Osteocyte (in vitro differentiated cells): ENCODE data around the gene GABRR2. TPM values are rescaled to one million over a fixed set of nuclear protein-coding genes. Genes with fewer than 3 reads are reported as not detected.
A peak's percentile ranks its signal among the peaks of the same experiment; 100 is the strongest.

Experiments
- DNase-seq: peaks from one replicate; pipeline ENCODE4 v3.0.0; 2021; ENCODE audit warnings: mixed read lengths; ENCODE audit not compliant: unreplicated experiment; ENCODE audit errors: extremely low spot score
- H3K27ac Mint-ChIP-seq: one replicate; pipeline ENCODE4 v1.8.0; 2021; ENCODE audit warnings: mild to moderate bottlenecking, mixed read lengths; ENCODE audit not compliant: unreplicated experiment
- H3K27me3 Mint-ChIP-seq: one replicate; pipeline ENCODE4 v1.8.0; 2021; ENCODE audit warnings: mixed read lengths; ENCODE audit not compliant: unreplicated experiment
- H3K36me3 Mint-ChIP-seq: one replicate; pipeline ENCODE4 v1.8.0; 2021; ENCODE audit warnings: mixed read lengths; ENCODE audit not compliant: unreplicated experiment
- H3K4me1 Mint-ChIP-seq: one replicate; pipeline ENCODE4 v1.8.0; 2021; ENCODE audit warnings: mixed read lengths; ENCODE audit not compliant: unreplicated experiment
- H3K4me3 Mint-ChIP-seq: one replicate; pipeline ENCODE4 v1.8.0; 2021; ENCODE audit warnings: mild to moderate bottlenecking, moderate library complexity, mixed read lengths; ENCODE audit not compliant: unreplicated experiment
- H3K9me3 Mint-ChIP-seq: one replicate; pipeline ENCODE4 v1.8.0; 2021; ENCODE audit warnings: mixed read lengths; ENCODE audit not compliant: unreplicated experiment
- CTCF ChIP-seq: fragments of 200-600 bp; sonication (generic); IDR thresholded peaks from 2 replicates; pipeline ENCODE4 v1.5.0; 2021; ENCODE audit warnings: antibody characterized with exemption, mild to moderate bottlenecking, moderate library complexity
- total RNA-seq: library from RNA; stranded (reverse); gene quantifications from 2 replicates; pipeline ENCODE4 v1.2.1, GENCODE V29; 2021

The GABRR2 gene
- total RNA-seq, 1 donor from 2014 or later, result 0.97 TPM

DNA sequence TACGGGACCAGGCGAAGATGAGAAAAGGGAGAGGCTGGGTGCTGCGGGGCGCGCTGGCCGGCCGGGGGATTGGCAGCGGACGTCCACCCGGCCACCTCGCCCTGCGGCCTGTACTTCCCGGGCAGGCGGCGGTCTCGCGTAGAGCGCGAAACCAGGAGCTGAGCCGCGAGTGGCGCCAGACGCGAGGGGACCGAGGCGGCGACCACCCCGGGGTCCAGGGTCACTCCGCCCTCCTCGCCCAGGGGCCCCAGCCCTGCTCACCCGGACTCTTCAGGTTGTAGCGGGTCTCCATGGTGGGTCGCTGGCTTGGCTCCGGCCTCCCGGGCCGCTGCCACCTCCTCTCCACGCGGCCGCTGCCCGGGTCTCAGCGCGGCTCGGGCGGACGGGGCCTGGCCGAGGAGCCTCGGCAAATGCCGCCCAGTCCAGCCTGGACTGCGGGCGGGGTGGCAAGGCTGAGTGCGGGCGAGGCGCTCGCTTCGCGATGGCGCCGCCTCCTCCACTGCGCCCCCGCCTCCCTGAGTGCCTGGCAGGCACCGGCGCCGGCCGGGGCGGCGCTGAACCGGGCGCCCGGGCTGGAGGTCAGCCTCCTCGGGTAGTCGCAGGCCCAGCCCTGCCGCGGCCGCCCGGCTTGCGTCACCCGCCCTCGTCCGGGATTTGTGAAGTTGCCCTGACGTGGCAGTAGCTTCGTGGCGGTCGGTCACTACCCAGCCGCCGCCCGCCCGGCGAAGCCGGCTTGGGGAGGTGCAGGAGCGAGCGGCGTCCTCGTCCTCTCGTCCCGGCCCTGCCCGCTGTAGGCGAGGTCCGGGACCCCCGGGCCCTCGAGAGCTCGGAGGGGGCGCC is 37.4 kb upstream of the GABRR2 start, which contains the start of gene UBE2J1:
TSS of gene UBE2J1 (minus strand) at position 445 of the 840 bp plus-strand sequence. CDS start at position 292, 153 bp downstream.
- Mint-ChIP-seq H3K36me3 (peaks cover 2% of the 10 kb centered on the region), H3K4me3 (peak within 1 kb of the TSS; percentile 95), H3K27ac (peak within 1 kb of the TSS; percentile 95), H3K9me3 (no peaks in the 10 kb centered on the region), H3K4me1 (peaks cover 46% of the 10 kb centered on the region), H3K27me3 (peaks cover 3% of the 10 kb centered on the region)
- DNase-seq, result peak; percentile 97
- peak; percentile 10 for TF ChIP-seq CTCF

DNA sequence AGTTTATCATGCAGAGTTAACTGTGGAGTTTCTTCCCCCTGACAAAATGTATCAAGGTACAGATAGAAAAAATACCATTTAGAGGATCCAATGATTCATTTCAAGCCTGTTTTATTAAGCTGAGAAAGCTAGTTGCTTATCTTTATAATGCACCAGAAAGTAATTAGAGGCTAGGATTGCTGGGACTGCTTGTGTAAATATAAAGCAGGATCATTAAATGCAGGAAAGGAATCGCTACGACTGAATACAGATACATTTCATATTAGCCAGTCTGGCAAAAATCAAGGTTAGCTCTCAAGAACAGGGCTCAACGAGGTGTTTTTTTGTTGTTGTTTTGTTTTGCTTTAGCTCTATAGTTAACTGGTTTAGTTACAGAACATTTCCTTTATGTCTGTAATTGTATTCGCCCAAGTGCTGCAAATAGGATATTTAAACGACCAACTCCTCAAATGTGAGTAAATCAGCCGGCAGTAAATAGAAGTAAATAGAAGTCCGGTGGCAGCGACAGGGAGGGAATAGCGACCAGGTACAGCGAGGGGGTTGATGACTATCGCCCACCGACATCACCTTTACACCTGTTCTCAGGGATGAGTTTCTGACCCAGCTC is 36.7 kb upstream of the GABRR2 start:
- no peaks in the 10 kb centered on the region for H3K9me3 Mint-ChIP-seq
- H3K4me3 Mint-ChIP-seq, result peak overlapping the region; percentile 95
- H3K27ac Mint-ChIP-seq, result peak overlapping the region; percentile 95
- H3K27me3 Mint-ChIP-seq, result peaks cover 2% of the 10 kb centered on the region
- H3K36me3 Mint-ChIP-seq, result peaks cover 2% of the 10 kb centered on the region
- peaks cover 48% of the 10 kb centered on the region for H3K4me1 Mint-ChIP-seq
- DNase-seq, result no peak
- TF ChIP-seq CTCF, result no peak

- no peak for DNase-seq
- Mint-ChIP-seq H3K4me1 (peaks cover 52% of the 10 kb centered on the region), H3K27me3 (peaks cover under 1% of the 10 kb centered on the region), H3K9me3 (no peaks in the 10 kb centered on the region), H3K36me3 (peaks cover 2% of the 10 kb centered on the region), H3K27ac (peak overlapping the region; percentile 95), H3K4me3 (peak overlapping the region; percentile 95)
- no peak for TF ChIP-seq CTCF
These were observed 35.3 kb upstream of the GABRR2 start for GRCh38 chr6:89350281-89350966.

GRCh38 chr6:89348372-89348771 is 33.3 kb upstream of the GABRR2 start:
- no peak for TF ChIP-seq CTCF
- Mint-ChIP-seq H3K9me3 (no peaks in the 10 kb centered on the region), H3K27me3 (no peaks in the 10 kb centered on the region), H3K36me3 (peaks cover 2% of the 10 kb centered on the region), H3K27ac (peak overlapping the region; percentile 23), H3K4me3 (no peak overlapping the region), H3K4me1 (peaks cover 46% of the 10 kb centered on the region)
- no peak for DNase-seq
